HG03135 (cell line): ENCODE data around the gene DOHH.

Experiments used
- ATAC-seq: cut with Tn5 transposase; IDR thresholded peaks from one replicate; pipeline ENCODE4 v1.9.1; 2021; ENCODE audit warnings: mild to moderate bottlenecking, moderate library complexity; ENCODE audit not compliant: unreplicated experiment

DOHH gene

DNA sequence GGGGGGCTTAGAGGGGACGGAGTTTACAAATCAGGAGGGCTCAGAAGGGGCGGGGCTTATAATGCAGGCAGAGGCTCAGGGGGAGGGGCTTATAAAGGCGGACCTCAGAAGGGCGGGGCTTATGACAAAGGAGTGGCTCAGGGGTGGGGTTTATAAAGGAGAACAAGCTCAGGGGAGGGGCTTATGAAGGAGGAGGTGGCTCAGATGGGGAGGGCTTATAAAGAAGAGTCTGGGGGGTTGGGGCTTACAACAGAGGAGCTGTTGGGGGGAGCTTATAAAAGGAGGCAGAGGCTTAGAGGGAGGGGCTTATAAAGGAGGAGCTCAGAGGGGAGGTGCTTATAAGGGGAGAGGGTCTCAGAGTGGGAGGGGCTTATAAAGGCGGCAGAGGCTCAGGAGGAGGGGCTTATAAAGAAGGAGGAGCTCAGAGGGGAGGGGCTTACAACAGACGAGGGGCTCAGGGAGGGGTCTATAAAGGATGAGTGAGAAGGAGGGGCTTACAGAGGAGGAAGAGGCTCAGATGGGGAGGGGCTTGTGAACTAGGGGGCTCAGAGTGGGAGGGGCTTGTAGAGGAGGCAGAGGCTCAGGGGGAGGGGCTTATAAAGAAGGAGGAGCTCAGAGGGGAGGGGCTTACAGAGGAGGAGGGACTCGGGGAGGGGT is 21.2 kb downstream of the DOHH start:
- ATAC-seq = no peak

DNA sequence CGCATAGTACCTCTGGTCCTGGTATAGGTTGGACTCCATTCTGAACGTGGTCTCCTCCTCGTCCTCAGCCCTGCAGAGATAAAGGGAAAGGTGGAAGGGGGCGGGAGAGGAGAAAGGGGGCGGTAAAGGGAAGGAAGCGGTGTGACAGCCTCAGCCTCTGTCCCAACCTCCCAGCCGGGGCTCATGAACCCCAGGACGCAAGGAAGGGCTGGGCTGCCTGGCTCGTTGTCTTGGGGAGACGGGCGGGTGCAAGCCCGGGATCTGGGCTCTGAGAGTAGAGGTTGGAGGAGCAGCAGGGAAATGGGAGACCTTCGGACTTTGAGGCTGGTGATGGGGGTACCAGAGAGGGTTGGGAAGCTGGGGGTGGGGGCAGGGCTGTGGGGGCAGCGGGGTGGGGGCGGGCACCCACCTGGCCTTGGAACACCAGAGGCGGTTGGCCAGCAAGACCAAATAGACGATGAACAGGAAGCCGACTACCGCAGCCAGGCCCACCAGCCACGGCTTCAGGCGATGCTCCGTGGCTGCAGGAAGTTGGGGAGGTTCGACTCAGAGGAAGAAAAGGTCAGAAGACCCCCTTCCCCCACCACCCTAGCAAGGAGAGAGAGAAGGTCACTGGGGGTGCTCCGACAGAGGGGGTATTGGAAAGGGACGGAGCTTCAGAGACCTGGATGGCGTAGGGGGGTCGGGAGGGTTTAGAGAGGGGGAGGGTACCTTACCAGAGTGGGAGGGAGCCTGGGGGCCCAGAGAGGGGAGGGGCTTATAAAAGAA is 21.9 kb downstream of the DOHH start:
- no peak for ATAC-seq

DNA sequence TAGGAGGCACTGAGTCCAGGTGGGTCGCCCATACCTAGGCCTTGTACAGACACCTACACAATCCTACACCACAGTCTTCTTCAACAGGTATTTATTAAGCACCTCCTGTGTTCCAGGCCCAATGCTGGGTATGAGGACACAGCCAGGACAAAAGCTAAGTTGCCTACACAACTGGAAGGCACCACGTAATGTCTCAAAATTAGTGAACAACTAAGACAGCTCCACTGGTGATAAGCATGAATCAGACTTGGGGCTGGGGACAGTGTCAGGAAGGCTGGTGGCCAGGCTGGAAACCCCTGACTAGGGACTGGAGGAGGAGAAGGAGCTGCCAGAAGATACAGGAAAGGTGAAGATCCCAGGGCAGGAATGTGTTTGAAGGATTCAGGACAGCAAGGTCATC is 22.5 kb downstream of the DOHH start:
- no peak for ATAC-seq

DNA sequence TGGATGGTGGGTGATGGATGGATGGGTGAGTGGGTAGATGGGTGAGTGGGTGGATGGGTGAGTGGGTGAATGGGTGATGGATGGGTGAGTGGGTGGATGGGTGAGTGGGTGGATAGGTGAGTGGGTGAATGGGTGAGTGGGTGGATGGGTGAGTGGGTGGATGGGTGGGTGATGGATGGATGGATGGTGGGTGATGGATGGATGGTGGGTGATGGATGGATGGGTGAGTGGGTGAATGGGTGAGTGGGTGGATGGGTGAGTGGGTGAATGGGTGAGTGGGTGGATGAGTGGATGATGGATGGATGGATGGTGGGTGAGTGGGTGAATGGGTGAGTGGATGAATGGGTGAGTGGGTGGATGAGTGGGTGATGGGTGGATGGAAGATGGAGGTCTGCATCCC is 23.0 kb downstream of the DOHH start:
- ATAC-seq = no peak

DNA sequence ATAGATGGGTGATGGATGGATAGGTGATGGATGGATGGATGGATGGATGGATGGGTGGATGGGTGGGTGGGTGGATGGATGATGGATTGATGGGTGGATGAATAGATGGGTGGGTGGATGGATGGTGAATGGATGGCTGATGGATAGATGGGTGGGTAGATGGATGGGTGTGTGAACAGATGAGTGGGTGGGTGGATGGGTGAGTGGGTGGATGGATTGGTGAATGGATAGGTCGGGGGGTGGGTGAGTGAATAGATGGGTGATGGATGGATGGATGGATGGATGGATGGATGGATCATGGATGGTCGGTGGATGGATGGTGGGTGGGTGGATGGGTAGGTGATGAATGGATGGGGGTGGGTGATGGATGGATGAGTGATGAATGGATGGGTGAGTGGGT is 23.6 kb downstream of the DOHH start:
- ATAC-seq = no peak

DNA sequence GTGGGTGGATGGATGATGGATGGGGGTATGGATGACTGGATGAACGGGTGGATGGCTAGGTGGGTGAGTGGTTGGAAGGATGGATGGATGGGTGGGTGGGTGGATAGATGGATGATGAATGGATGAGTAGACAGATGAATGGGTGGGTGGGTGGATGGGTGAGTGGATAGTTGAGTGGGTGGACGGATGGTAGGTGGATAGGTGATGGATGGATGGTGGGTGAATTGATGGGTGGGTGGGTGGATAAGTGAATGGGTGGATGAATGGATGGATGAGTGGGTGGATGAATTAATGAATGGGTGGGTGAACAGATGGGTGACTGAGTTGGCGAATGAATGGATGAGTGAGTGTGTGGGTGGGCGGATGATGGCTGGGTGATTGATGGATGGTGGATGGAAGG is 25.0 kb downstream of the DOHH start:
- ATAC-seq = no peak

DNA sequence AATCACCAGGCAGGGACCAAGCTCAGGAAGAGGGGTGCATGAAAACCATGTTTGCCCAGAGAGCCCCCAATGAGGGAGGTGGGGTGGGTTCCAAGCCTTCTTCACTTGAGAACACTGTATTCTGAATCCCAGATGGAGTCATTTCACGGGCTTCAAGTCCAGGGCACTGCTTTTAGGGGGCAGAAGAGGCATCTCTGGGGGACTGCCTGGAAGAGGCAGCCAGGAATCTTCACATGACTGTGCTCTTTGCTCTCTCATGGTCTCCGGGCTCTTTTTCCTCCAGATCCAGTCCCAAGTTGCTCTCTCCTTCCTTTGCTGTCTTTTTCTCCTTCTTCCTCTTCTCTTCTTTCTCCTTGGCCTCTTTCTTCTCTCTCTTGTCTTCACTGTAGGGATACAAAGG is 25.9 kb downstream of the DOHH start:
- no peak for ATAC-seq

DNA sequence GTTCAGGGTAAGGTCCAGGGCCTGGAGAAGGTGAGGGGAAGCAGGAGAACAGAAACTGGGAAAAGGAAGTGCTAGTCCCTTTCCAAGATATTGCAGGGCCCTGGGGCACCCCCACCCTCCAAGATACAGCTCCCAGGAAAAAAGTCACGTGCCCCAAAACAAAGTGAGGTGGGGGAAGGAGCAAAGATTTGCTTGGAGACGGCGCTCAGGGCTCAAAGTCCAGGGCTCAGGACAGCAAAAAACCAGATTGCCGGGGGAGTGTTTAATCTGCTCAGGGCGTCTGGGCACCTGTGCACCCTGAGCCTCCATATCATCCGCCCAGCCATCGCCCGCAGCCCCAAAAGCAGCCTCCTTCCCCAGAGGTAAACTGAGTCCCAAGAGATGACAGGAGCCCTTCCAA is 26.5 kb downstream of the DOHH start:
- no peak for ATAC-seq

DNA sequence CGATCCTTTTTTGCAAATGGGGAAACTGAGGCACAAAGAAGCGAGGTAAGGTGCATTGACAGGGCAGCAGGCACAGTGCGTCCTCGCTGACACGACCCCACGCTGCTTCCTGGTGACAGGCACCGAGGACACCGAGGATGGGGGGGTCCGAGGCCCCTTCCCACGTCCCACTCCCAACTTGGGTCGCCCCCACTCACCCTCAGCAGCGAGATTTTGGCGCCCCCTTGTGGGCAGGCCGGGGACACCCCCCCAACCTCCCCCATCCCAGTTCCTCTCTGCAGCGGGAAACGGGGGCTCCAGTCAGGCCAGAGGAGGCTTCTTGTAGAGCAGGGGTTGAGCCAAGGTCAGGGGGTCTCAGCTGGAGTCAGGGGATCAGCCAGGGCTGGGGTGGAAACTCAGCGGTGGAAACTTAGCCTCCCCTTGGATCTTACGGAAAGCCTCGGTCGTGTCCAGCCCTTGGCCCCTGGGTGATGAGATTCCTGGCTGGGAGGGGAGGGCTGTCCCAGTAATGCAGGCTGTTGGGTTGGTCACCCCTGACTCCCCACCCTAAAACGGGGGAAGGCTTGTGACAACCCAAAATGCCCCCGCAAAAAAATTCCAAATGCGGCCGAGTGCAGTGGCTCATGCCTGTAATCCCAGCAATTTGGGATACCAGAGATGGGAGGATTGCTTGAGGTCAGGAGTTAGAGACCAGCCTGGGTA is 28.4 kb downstream of the DOHH start:
- ATAC-seq = no peak

DNA sequence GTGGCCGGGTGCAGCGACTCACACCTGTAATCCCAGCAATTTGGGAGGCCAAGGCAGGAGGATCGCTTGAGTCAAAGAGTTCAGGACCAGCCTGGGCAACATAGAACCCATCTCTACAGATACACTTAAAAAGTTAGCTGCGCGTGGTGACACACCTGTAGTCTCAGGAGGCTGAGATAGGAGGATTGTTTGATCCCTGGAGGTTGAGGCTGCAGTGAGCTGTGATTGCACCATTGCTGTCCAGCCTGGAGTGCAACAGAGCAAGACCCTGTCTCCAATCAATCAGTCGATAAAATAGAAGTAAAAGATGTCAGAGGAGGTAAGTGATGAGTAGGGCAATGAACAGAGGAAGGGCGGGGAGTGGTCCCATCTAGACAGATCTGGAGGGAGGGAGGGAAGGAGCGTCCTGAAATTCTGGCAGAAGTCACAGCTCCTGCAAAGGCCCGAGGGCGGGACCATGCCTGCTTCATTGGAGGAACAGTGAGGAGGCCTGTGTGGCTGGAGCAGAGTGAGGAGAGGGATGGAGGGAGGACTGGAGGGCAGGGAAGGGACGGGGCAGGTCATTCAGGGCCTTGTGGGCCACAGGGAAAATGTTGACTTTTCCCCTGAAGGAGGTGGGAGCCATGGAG is 29.9 kb downstream of the DOHH start:
- no peak for ATAC-seq

DNA sequence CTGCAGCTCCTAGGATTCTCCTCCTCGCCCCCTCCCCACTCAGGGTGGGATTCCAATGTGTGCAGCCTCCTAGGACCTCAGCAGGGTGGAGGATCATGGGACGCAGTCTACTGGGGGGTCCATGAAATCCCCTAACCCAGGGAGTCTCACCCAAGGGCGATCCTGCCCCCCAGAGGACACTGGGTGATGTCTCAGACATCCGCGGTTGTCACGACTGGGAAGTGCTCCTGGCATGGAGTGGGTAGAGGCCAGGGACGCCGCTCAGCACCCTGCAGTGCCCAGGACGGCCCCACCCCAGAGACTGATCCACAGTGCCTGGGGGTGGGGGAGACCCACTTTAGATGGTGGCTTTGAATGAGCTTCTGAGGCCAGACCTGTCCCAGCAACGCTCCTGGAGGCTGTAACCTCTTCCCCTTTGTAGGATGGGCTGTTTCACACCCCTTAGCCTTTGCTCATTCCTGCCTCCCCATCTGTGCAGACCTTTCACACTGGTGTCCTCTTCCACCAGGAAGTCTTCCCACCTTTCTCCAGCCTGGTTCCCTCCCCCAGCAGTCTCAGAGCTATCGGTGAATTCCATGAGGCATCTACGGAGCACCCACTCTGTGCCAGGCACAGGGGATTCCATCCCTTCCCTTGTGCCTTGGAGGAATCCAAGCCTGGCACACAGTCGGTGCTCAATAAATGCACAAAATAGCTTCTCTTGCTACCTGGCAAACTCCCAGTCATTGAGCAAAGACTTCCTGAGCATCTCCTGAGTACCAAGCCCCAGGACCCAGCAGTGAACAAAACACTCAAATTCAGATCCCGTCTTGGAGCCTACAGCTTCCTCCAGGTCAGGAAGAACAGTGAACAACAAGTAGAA is 30.6 kb downstream of the DOHH start:
- ATAC-seq = no peak

DNA sequence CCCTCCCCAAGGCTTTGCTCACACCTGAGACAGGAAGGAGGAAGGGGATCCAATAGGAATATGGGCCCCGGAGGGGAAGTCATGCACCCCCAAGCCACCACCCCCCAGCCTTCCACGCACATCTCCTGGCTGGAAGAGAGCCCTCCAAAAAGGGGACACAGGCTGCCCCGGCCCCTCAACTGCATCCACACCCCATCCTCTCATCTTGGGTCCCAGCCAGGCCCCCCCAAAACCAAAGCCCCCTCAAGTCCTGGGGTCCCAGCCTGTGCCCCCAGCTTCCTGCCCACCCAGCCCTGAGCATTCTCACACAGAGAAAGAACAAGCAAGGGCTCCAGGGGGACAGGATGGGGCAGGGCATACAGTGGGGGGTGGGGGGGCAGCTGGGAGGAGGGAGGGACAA is 32.3 kb downstream of the DOHH start:
- ATAC-seq = no peak

DNA sequence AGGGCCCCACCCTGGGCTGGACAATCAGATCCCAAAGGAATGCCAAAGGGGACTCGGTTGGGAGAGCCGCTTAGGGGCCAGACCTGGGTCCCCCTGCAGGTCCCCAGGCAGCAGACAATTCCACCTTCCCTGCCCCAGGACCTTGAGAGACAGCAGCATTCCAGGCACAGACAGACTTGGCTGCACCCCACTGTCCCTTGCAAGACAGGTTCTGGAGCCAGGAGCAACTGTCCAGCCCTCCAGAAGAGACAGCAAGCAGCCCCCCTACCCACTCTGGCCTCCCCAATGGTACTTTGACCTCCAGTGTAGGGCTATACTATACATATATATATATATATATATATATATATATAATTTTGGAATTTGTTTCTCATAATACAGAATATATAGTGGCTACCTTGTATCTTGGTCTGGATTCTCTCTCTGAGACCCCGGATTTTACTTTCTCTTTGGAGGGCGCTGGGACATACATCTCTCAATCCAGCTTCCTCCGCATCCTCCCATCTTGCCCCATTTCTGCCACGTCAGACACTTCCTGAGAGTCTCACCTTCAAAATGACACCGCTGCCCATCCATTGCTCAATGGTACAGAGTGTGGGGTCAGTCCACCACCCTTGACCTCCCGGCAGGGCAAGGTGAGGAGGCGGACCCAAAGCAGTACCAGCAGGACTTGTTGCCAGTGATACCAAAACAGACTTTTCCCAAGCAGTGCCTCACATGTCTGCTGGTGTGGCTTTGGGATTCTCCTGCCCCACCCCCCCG is 32.9 kb downstream of the DOHH start:
- no peak for ATAC-seq

DNA sequence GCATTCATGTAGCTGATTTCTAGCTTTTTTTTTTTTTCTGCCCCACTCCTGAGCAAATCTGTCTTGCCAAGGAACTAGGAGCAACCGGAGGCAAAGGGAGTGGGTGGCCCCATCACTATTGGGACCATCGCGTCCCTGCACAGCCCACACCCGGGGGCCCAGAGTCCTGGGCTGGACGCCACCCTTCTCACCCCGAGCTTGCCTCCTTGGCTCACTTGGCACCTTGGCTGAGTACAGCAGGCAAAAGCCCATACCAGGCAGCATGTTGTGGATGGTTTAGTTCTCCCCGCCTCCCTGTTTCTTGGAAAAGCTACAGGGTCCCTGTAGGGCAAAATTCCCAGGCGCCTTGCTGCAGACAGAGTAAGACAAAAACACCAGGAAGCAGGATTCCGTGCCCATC is 33.8 kb downstream of the DOHH start:
- no peak for ATAC-seq

DNA sequence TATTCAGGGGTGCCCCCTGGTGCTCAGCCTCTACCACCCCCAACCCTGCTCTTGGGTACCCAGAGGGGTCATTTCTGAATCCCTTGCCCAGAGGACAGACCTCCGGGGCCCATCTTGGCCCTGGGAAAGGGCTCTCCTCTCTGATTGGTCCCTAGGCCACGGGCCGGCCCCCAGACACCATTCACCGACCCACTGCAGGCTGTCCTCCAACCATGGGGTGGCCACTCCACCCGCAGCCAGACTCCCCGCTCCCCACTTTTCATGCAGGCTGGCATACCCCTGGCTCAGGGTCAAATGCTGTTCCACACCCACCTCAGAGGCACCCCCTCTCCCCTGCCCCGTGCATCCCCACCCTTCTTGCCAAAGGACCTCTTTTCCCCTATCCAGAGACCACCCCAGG is 34.9 kb downstream of the DOHH start:
- ATAC-seq = no peak

DNA sequence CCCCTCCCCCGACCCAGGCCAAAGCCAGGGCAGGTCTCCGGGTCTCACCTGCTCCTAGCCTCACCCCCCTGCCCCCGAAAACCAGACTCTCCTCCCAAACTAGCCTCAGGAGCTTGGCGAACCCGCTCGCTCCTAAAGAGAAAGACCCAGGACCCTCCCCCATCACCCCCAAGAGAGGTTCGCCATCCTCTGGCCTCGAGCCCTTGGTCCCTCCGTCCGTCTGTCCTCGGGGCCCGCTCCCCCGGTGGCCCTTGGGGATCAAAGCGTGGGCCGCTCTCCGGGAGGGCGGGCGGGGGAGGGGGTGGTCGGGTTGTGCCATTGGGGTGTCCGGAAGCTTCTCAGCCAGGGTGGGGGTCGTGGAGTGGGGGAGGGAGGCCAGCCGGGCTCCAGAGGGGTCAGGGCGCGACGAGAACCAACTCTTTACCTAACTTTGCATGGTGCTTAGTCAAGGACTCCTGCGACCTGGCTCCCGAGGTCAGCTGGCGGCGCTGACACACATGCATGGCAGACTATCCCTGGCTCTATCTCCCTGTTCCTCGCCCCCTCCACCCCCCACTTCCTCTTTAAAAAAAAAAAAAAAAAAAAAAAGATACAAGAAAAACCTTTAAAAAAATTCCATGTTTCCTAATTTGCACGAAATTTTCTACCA is 35.8 kb downstream of the DOHH start:
- no peak for ATAC-seq

DNA sequence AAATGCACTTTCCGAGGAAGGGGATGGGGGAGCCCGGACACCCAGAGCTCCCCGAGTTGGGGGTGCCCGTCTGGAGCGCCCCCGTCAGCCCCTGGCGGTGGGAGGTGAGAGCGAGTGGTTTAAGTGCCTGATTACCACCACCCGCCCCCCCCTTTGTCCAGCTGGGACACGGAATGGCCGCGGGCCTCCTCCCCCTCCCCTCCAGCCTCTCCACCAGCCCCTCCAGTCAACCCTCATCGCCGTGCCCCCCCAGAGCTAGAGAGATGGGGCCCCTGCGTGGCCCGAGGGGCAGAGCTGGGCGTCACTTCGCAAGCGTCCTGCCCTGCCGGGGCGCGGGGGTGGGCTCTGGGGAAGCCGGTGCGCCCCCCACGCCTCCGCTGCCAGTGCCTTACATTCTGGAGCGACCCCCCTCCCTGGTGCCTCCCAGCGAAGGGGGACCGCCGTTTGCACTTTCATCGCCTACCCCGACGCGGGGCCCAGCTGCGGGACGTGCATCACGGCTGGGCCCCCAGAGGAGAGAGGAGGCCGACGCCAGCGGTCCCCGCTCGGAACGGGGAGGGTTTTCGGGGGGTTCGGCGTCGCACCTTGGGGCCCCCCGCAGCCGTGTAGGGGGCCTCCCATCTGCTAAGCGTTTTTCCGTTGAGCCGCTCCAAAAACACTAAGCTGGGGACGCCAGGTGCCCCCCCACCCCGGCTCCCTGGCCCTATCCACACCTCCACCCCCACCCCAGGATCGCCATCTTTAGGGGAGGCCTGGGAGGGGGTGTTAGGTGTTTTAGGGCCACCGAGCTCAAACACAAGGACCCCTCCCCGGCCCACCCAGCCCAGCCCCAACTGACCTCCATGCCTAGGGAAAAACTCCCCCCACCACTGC is 36.5 kb downstream of the DOHH start:
- no peak for ATAC-seq

DNA sequence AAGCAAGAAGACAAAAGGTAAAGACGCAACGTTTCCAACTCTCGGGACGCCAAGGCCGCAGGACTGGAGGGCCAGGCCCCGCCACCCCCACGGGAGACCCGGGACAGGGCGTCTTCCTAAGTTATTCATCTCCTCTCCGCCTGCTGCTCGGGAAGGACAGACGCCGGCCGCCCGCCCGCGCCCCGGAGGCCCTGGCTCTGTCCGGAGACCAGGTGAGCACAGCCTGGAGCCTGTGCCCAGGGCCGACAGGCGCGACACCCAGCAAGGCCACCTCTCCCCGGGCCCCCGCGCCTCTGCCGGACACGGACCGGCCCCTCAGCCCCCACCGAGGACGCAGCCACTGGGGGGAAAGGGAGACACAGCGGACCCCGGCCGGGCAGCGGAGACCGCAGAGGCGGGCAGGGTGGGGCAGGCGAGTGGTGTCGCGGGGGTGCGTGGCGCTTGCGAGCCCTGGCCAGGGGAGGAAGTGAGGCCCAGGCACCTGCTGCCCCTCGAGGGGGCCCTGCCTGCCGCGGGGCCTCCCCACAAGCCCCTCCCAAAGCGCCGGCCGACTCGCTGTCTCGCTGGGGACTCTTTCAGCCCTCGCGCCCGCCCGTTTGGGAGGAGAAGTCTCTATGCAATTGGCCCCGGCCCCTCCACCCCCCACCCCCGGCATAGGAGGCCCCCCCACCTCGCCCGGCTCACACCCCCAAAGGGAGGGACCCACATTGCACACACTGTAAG is 37.3 kb downstream of the DOHH start:
- no peak for ATAC-seq
